ENCODE data around the gene MLLT10.

The MLLT10 gene

DNA sequence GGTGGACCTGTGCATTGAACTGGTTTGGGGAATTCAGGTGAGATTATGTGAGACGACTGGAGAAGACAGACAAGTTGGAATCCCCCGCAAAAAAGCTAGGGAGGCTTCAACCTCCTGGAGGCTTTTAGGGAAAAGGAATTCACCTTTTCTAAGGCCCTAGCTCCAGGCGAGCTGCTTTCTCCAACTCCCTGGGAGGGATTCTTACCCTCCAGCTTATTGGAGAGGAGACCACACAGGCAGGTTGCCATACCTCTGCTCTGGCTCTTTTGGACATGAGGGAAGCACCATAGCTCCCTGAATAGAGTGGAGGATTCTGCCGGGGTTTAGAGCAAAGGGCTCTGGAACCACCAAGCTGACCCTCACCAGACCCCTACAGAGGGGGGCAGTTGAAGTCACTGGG is 213.8 kb downstream of the MLLT10 start:
- Histone ChIP-seq H3K27me3 (ENCODE audit: insufficient read depth, insufficient read length) (no peaks in the 10 kb centered on the region), H3K9ac (ENCODE audit: insufficient read length, low read depth) (no peak overlapping the region), H3K9me3 (ENCODE audit: insufficient read depth, low read length) (no peaks in the 10 kb centered on the region), H3K36me3 (ENCODE audit: insufficient read depth, insufficient read length, low read length) (peaks cover 20% of the 10 kb centered on the region), H3K4me1 (ENCODE audit: insufficient read depth, insufficient read length) (peaks cover 11% of the 10 kb centered on the region), H3K4me3 (ENCODE audit: insufficient read length, low read depth) (no peak overlapping the region)
- no peak for TF ChIP-seq YY1 (IDR thresholded peaks at IDR 0.05; ENCODE audit: insufficient read depth, insufficient read length)
- no peak for TF ChIP-seq SUZ12 (IDR thresholded peaks at IDR 0.05; ENCODE audit: extremely low read depth, insufficient read depth, insufficient read length)
- TF ChIP-seq ZNF274 (IDR thresholded peaks at IDR 0.05; ENCODE audit: low read depth, low read length) = no peak
- no peak for DNase-seq (ENCODE audit: low read depth, low spot score)

DNA sequence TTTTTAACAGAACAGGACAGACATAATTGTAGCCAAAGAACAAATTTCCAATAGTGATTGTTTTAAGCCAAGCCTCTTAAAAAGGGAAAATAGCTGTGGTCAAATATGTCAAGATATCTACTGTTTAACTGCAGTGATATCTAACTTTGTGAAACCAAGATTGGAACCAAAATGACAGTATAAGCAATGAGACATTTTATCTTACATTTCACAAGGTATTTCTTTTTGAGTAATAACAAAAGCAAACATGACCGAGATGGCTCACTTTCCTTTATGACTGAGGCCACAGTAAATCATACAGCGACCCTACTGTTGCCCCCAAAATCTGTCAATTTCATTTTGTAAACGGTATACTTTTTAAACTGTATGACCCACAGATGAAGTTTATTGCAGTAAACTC is 215.8 kb downstream of the MLLT10 start:
- no peak overlapping the region for H3K4me3 ChIP-seq (ENCODE audit: insufficient read length, low read depth)
- no peaks in the 10 kb centered on the region for H3K9me3 ChIP-seq (ENCODE audit: insufficient read depth, low read length)
- DNase-seq (ENCODE audit: low read depth, low spot score) = no peak
- H3K27me3 ChIP-seq (ENCODE audit: insufficient read depth, insufficient read length) = no peaks in the 10 kb centered on the region
- no peak overlapping the region for H3K9ac ChIP-seq (ENCODE audit: insufficient read length, low read depth)
- no peak for TF ChIP-seq ZNF274 (IDR thresholded peaks at IDR 0.05; ENCODE audit: low read depth, low read length)
- TF ChIP-seq YY1 (IDR thresholded peaks at IDR 0.05; ENCODE audit: insufficient read depth, insufficient read length) = no peak
- TF ChIP-seq SUZ12 (IDR thresholded peaks at IDR 0.05; ENCODE audit: extremely low read depth, insufficient read depth, insufficient read length) = no peak
- H3K4me1 ChIP-seq (ENCODE audit: insufficient read depth, insufficient read length) = peaks cover 22% of the 10 kb centered on the region
- peaks cover 6% of the 10 kb centered on the region for H3K36me3 ChIP-seq (ENCODE audit: insufficient read depth, insufficient read length, low read length)

GRCh38 chr10:21750424-21750823 is 216.4 kb downstream of the MLLT10 start:
- no peaks in the 10 kb centered on the region for H3K27me3 ChIP-seq (ENCODE audit: insufficient read depth, insufficient read length)
- TF ChIP-seq SUZ12 (IDR thresholded peaks at IDR 0.05; ENCODE audit: extremely low read depth, insufficient read depth, insufficient read length) = no peak
- no peaks in the 10 kb centered on the region for H3K9me3 ChIP-seq (ENCODE audit: insufficient read depth, low read length)
- H3K9ac ChIP-seq (ENCODE audit: insufficient read length, low read depth) = no peak overlapping the region
- H3K4me3 ChIP-seq (ENCODE audit: insufficient read length, low read depth) = no peak overlapping the region
- H3K36me3 ChIP-seq (ENCODE audit: insufficient read depth, insufficient read length, low read length) = peaks cover 6% of the 10 kb centered on the region
- DNase-seq (ENCODE audit: low read depth, low spot score) = no peak
- peaks cover 22% of the 10 kb centered on the region for H3K4me1 ChIP-seq (ENCODE audit: insufficient read depth, insufficient read length)

- DNase-seq (ENCODE audit: low read depth, low spot score) = peak; percentile 32
- Histone ChIP-seq H3K4me3 (ENCODE audit: insufficient read length, low read depth) (no peak overlapping the region), H3K36me3 (ENCODE audit: insufficient read depth, insufficient read length, low read length) (peaks cover 3% of the 10 kb centered on the region), H3K4me1 (ENCODE audit: insufficient read depth, insufficient read length) (peaks cover 20% of the 10 kb centered on the region), H3K9me3 (ENCODE audit: insufficient read depth, low read length) (no peaks in the 10 kb centered on the region), H3K9ac (ENCODE audit: insufficient read length, low read depth) (peak overlapping the region; percentile 64), H3K27me3 (ENCODE audit: insufficient read depth, insufficient read length) (no peaks in the 10 kb centered on the region)
- no peak for TF ChIP-seq ZNF274 (IDR thresholded peaks at IDR 0.05; ENCODE audit: low read depth, low read length)
These were observed 217.6 kb downstream of the MLLT10 start for GRCh38 chr10:21751341-21752310.

- Histone ChIP-seq H3K4me3 (ENCODE audit: insufficient read length, low read depth) (no peak overlapping the region), H3K9ac (ENCODE audit: insufficient read length, low read depth) (peak overlapping the region; percentile 64), H3K27me3 (ENCODE audit: insufficient read depth, insufficient read length) (no peaks in the 10 kb centered on the region), H3K36me3 (ENCODE audit: insufficient read depth, insufficient read length, low read length) (no peaks in the 10 kb centered on the region), H3K4me1 (ENCODE audit: insufficient read depth, insufficient read length) (peaks cover 33% of the 10 kb centered on the region), H3K9me3 (ENCODE audit: insufficient read depth, low read length) (no peaks in the 10 kb centered on the region)
- no peak for TF ChIP-seq SUZ12 (IDR thresholded peaks at IDR 0.05; ENCODE audit: extremely low read depth, insufficient read depth, insufficient read length)
- TF ChIP-seq ZNF274 (IDR thresholded peaks at IDR 0.05; ENCODE audit: low read depth, low read length) = no peak
- TF ChIP-seq YY1 (IDR thresholded peaks at IDR 0.05; ENCODE audit: insufficient read depth, insufficient read length) = no peak
- DNase-seq (ENCODE audit: low read depth, low spot score) = no peak
These were observed 219.7 kb downstream of the MLLT10 start for GRCh38 chr10:21753497-21754270.

DNA sequence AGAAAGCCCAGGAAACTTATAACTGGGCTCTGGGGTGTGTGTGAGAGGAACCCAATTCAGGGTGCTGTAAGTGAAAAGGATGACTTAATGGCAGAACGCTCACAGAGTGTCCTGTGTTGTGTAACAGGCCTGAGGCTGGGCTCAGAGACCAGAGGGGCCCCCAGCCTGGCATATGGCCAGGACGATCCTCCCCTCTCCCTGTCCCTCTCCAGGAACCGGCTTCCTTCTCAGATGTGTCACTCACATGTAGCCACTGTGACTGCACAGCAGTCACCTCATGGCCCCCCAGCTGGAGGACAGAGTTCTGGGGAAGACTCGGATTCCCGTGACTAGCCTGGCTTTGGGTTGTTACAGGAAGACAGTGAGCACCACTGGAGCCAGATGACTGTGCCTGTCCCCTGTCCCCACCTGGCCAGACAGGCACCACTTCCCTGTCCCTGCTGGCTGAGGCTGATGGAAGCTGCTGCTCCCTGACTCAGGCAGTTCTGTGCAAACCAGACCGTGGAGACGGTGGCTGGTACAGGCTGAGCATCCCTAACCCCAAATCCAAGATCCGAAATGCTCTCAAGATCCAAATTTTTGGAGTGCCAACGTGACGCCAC is 220.5 kb downstream of the MLLT10 start:
- peak overlapping the region; percentile 36 for H3K9ac ChIP-seq (ENCODE audit: insufficient read length, low read depth)
- no peak overlapping the region for H3K4me3 ChIP-seq (ENCODE audit: insufficient read length, low read depth)
- no peak for TF ChIP-seq YY1 (IDR thresholded peaks at IDR 0.05; ENCODE audit: insufficient read depth, insufficient read length)
- no peak for TF ChIP-seq SUZ12 (IDR thresholded peaks at IDR 0.05; ENCODE audit: extremely low read depth, insufficient read depth, insufficient read length)
- TF ChIP-seq ZNF274 (IDR thresholded peaks at IDR 0.05; ENCODE audit: low read depth, low read length) = no peak
- peaks cover 7% of the 10 kb centered on the region for H3K36me3 ChIP-seq (ENCODE audit: insufficient read depth, insufficient read length, low read length)
- H3K9me3 ChIP-seq (ENCODE audit: insufficient read depth, low read length) = no peaks in the 10 kb centered on the region
- H3K27me3 ChIP-seq (ENCODE audit: insufficient read depth, insufficient read length) = no peaks in the 10 kb centered on the region
- DNase-seq (ENCODE audit: low read depth, low spot score) = no peak
- peaks cover 33% of the 10 kb centered on the region for H3K4me1 ChIP-seq (ENCODE audit: insufficient read depth, insufficient read length)

DNA sequence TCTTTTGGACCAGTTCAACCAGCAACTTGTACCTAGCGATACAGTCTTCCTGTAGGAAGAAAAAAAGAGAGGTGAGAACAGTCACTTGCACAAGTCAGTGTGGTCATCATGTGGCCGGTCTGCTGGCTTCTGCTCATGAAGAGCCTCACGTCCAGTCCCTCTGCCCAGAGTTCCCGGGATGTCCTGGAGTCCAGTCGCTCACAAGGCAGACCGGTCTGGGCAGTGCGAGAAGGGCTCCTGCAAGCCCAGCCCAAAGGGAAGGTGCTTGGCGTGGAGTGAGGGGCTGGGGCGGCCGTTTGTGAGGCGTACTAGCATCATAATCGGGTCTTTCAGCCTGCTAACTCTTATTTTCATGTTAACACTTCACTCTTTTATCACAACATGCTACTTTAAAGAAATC is 222.7 kb downstream of the MLLT10 start:
- H3K4me3 ChIP-seq (ENCODE audit: insufficient read length, low read depth) = no peak overlapping the region
- no peaks in the 10 kb centered on the region for H3K9me3 ChIP-seq (ENCODE audit: insufficient read depth, low read length)
- H3K9ac ChIP-seq (ENCODE audit: insufficient read length, low read depth) = no peak overlapping the region
- no peaks in the 10 kb centered on the region for H3K27me3 ChIP-seq (ENCODE audit: insufficient read depth, insufficient read length)
- H3K4me1 ChIP-seq (ENCODE audit: insufficient read depth, insufficient read length) = peaks cover 31% of the 10 kb centered on the region
- peaks cover 7% of the 10 kb centered on the region for H3K36me3 ChIP-seq (ENCODE audit: insufficient read depth, insufficient read length, low read length)
- no peak for TF ChIP-seq ZNF274 (IDR thresholded peaks at IDR 0.05; ENCODE audit: low read depth, low read length)
- TF ChIP-seq YY1 (IDR thresholded peaks at IDR 0.05; ENCODE audit: insufficient read depth, insufficient read length) = no peak
- TF ChIP-seq SUZ12 (IDR thresholded peaks at IDR 0.05; ENCODE audit: extremely low read depth, insufficient read depth, insufficient read length) = no peak
- DNase-seq (ENCODE audit: low read depth, low spot score) = no peak

Measured in NT2/D1 (cell line).